Endothelial cell of umbilical vein (primary cell): ENCODE results near the gene CC2D2A. TPM values are rescaled to one million over a fixed set of nuclear protein-coding genes. Genes with fewer than 3 reads are reported as not detected.

Source experiments
- BruUV-seq: library from RNA; stranded (reverse); fragments of 400-500 nt; replicated peaks from 2 replicates; lab custom pipeline; 2021; lab: Mats Ljungman, UMichigan
- CTCF ChIA-PET: fragments of 300-600, 350-600 bp; sonication (Branson Sonifier 250); formaldehyde crosslinking; loops from one replicate; lab custom pipeline; 2021; ENCODE audit warnings: antibody characterized with exemption, inconsistent platforms; lab: Charles Lee
- POLR2A ChIA-PET: fragments of 300-600, 350-600 bp; sonication (Branson Sonifier 250); formaldehyde crosslinking; loops from one replicate; lab custom pipeline; 2021; ENCODE audit warnings: antibody characterized with exemption, inconsistent platforms; lab: Charles Lee
- DNase-seq: peaks from one replicate; pipeline ENCODE4 v3.0.0-alpha.2; 2011; ENCODE audit warnings: low read depth, low spot score
- FAIRE-seq: peaks from 2 replicates; lab custom pipeline; 2011; peaks lifted over from hg19 to GRCh38; lab: Jason Lieb, UNC
- H2AFZ ChIP-seq: 2 replicates; pipeline ENCODE4 v1.6.0; 2012; ENCODE audit warnings: low read depth, low read length, control low read depth, inconsistent platforms
- H3K27ac ChIP-seq: 2 replicates; pipeline ENCODE4 v1.5.1; 2011; ENCODE audit warnings: low read depth, mild to moderate bottlenecking, control low read depth, low read length, moderate library complexity; ENCODE audit not compliant: insufficient read depth
- H3K27me3 ChIP-seq, 2 experiments: 2 replicates each; pipeline versions ENCODE4 v1.6.0 to v1.6.1; 2011; ENCODE audit warnings: low read length in 2 of 2, mixed read lengths in 1 of 2; ENCODE audit not compliant: control insufficient read depth in 2 of 2, insufficient read depth in 2 of 2
- H3K36me3 ChIP-seq, 2 experiments: 2 replicates in 1 of 2; 3 replicates in 1 of 2; pipeline ENCODE4 v1.5.1; 2011; ENCODE audit warnings: low read length in 2 of 2, mild to moderate bottlenecking in 1 of 2, moderate library complexity in 1 of 2; ENCODE audit not compliant: control insufficient read depth in 2 of 2, insufficient read depth in 2 of 2; ENCODE audit errors: extremely low read depth in 1 of 2
- H3K4me1 ChIP-seq: 3 replicates; pipeline ENCODE4 v1.5.1; 2011; ENCODE audit warnings: mild to moderate bottlenecking, low read length; ENCODE audit not compliant: control insufficient read depth, insufficient read depth; ENCODE audit errors: extremely low read depth
- H3K4me2 ChIP-seq: 2 replicates; pipeline ENCODE4 v1.6.1; 2011; ENCODE audit warnings: low read length, control low read depth, mixed read lengths; ENCODE audit not compliant: insufficient read depth
- H3K4me3 ChIP-seq, 3 experiments: fragments of 200-600 bp in 1 of 3; sonication (generic), shearing (Covaris generic) in 1 of 3; replicated peaks in 1 of 3; 2 replicates each; pipeline ENCODE4 v1.5.1; 2011 to 2016; ENCODE audit warnings: control low read depth in 3 of 3, low read length in 3 of 3, mild to moderate bottlenecking in 2 of 3, inconsistent platforms in 1 of 3, low read depth in 1 of 3, moderate library complexity in 1 of 3; ENCODE audit not compliant: insufficient read depth in 1 of 3
- H3K79me2 ChIP-seq: 2 replicates; pipeline ENCODE4 v1.6.0; 2012; ENCODE audit warnings: low read length, inconsistent platforms; ENCODE audit not compliant: control insufficient read depth, insufficient read depth
- H3K9ac ChIP-seq: replicated peaks from 2 replicates; pipeline ENCODE3; 2011; ENCODE audit warnings: low read length, control low read depth; ENCODE audit not compliant: insufficient read depth; ENCODE audit errors: extremely low read depth
- H3K9me1 ChIP-seq: replicated peaks from 3 replicates; pipeline ENCODE4 v1.6.0; 2011; ENCODE audit warnings: mild to moderate bottlenecking, low read length; ENCODE audit not compliant: control insufficient read depth, insufficient read depth; ENCODE audit errors: extremely low read depth
- H3K9me3 ChIP-seq: replicated peaks from 2 replicates; pipeline ENCODE4 v1.5.1; 2012; ENCODE audit warnings: low read length, inconsistent platforms; ENCODE audit not compliant: control insufficient read depth, insufficient read depth
- H4K20me1 ChIP-seq: replicated peaks from 2 replicates; pipeline ENCODE3; 2011; ENCODE audit warnings: mild to moderate bottlenecking, low read length; ENCODE audit not compliant: control insufficient read depth, insufficient read depth; ENCODE audit errors: extremely low read depth
- CTCF ChIP-seq, 2 donors: IDR thresholded peaks; 1 replicate in 1 of 2; 2 replicates in 1 of 2; pipeline ENCODE4 v1.5.1; 2011; ENCODE audit warnings: low read length in 2 of 2, mild to moderate bottlenecking in 2 of 2, moderate library complexity in 2 of 2, control low read depth in 1 of 2, inconsistent platforms in 1 of 2, low read depth in 1 of 2; ENCODE audit not compliant: insufficient read depth in 1 of 2; ENCODE audit errors: extremely low read depth in 1 of 2
- EZH2 ChIP-seq: IDR thresholded peaks from 2 replicates; pipeline ENCODE4 v1.6.1; 2012; ENCODE audit warnings: borderline replicate concordance, low read depth, mild to moderate bottlenecking, moderate library complexity, low read length, inconsistent platforms; ENCODE audit not compliant: severe bottlenecking
- FOS ChIP-seq: IDR thresholded peaks from 2 replicates; pipeline ENCODE4 v1.6.1; 2011; ENCODE audit warnings: mild to moderate bottlenecking, low read length, moderate library complexity, borderline replicate concordance; ENCODE audit not compliant: insufficient read depth
- GATA2 ChIP-seq: IDR thresholded peaks from 2 replicates; pipeline ENCODE4 v1.7.0; 2011; ENCODE audit warnings: low read depth, mild to moderate bottlenecking, moderate library complexity, mixed read lengths, low read length; ENCODE audit not compliant: insufficient read length, insufficient read depth
- JUN ChIP-seq: IDR thresholded peaks from 2 replicates; pipeline ENCODE4 v1.6.1; 2011; ENCODE audit warnings: borderline replicate concordance, low read depth; ENCODE audit not compliant: insufficient read length, insufficient read depth
- MAX ChIP-seq: IDR thresholded peaks from 2 replicates; pipeline ENCODE4 v1.6.1; 2011; ENCODE audit not compliant: insufficient read depth, insufficient read length
- MYC ChIP-seq: IDR thresholded peaks from one replicate; pipeline ENCODE4 v1.6.1; 2011; ENCODE audit warnings: mild to moderate bottlenecking, low read depth, low read length
- POLR2A ChIP-seq: IDR thresholded peaks from 2 replicates; pipeline ENCODE4 v1.6.1; 2012; ENCODE audit warnings: low read depth, mild to moderate bottlenecking, control low read depth, low read length
- POLR2AphosphoS5 ChIP-seq: IDR thresholded peaks from 2 replicates; pipeline ENCODE4 v1.6.1; 2012; ENCODE audit warnings: low read depth, mild to moderate bottlenecking, control low read depth, low read length, moderate library complexity; ENCODE audit not compliant: insufficient read depth
- dilution Hi-C: fragments of 300-500 bp; cut with MboI; formaldehyde crosslinking; loops from one replicate; pipeline ENCODE4 v1.15.0; 2019; ENCODE audit warnings: low sequenced_read_pairs; ENCODE audit not compliant: extremely low pct_ligation_motif_present
- intact Hi-C: fragments of 100-400 bp; cut with micrococcal nuclease; formaldehyde crosslinking; loops from one replicate; pipeline ENCODE4 v1.10.0; 2022
- polyA plus RNA-seq, 4 experiments: library from polyadenylated mRNA; depleted of rRNA in 3 of 4; stranded (reverse) in 3 of 4; unstranded in 1 of 4; fragments of >200 nt; gene quantifications; 2 replicates each; pipeline versions ENCODE4 v1.2.1 to v1.2.3, GENCODE V29; 2011 to 2012; ENCODE audit warnings: missing spikeins in 1 of 4
- total RNA-seq: library from RNA; stranded (reverse); gene quantifications from 2 replicates; pipeline ENCODE4 v1.2.3, GENCODE V29; 2021

The CC2D2A gene
- total and polyA plus RNA-seq, 2 donors (not counting 3 experiments of a cell fraction or from before 2014, with no cell fraction given), result 10.2 to 22.4 TPM

- Histone ChIP-seq H3K4me3 (no peak overlapping the region), H3K4me2 (no peak overlapping the region), H3K27ac (no peak overlapping the region), H3K9ac (no peak overlapping the region), H3K9me1 (no peaks in the 10 kb centered on the region), H3K4me1 (no peaks in the 10 kb centered on the region), H4K20me1 (no peaks in the 10 kb centered on the region), H3K27me3 (peaks cover 0 to 2% of the 10 kb centered on the region in 2 experiments), H3K9me3 (no peaks in the 10 kb centered on the region), H3K79me2 (no peaks in the 10 kb centered on the region), H3K36me3 (no peaks in the 10 kb centered on the region), H2AFZ (no peak overlapping the region)
- POLR2A ChIA-PET, result no interaction called here
- no TSS peak for BruUV-seq
- CTCF ChIA-PET, result interaction anchor here (1.5 to 1.8 kb wide), 2 partner anchors 12 to 13 kb away, joined by 4 read pairs; no protein-coding TSS in a partner anchor
- dilution Hi-C loops (no loop called here), intact Hi-C loops (no loop called here)
- FAIRE-seq (peak; percentile 80), DNase-seq (peak; percentile 35)
- TF ChIP-seq MYC (no peak), MAX (no peak), GATA2 (no peak), POLR2A (no peak), POLR2AphosphoS5 (no peak)
Measured at GRCh38 chr4:15444879-15445547, 24.7 kb upstream of the CC2D2A start.

GRCh38 chr4:15451181-15451865 lies 18.4 kb upstream of the CC2D2A start:
- H3K36me3 ChIP-seq, result no peaks in the 10 kb centered on the region
- TF ChIP-seq GATA2 (no peak), POLR2AphosphoS5 (no peak), EZH2 (no peak), POLR2A (no peak), MAX (no peak), MYC (no peak), FOS (no peak), JUN (no peak), CTCF (IDR thresholded peaks at IDR 0.05; ENCODE audit: extremely low read depth in 1 of 2, insufficient read depth in 1 of 2, low read depth in 1 of 2, low read length in 2 of 2) (no peak)
- dilution Hi-C loops (no loop called here), intact Hi-C loops (loop anchor here (10.0 kb wide), 1 partner anchor 447 kb away; the partner anchor contains the start of gene CPEB2)
- H3K4me3 ChIP-seq, result no peak overlapping the region
- FAIRE-seq (no peak), DNase-seq (peak; percentile 11)
- no peaks in the 10 kb centered on the region for H3K9me3 ChIP-seq
- H3K9me1 ChIP-seq, result no peaks in the 10 kb centered on the region
- no peak overlapping the region for H3K27ac ChIP-seq
- H2AFZ ChIP-seq, result no peak overlapping the region
- ChIA-PET CTCF (interaction anchor here (1.1 kb wide), 1 partner anchor 1797 kb away, joined by 5 read pairs; no protein-coding TSS in a partner anchor), POLR2A (no interaction called here)
- BruUV-seq, result no TSS peak
- H3K79me2 ChIP-seq, result no peaks in the 10 kb centered on the region
- no peak overlapping the region for H3K9ac ChIP-seq
- peaks cover 4% of the 10 kb centered on the region for H3K4me1 ChIP-seq
- H4K20me1 ChIP-seq, result no peaks in the 10 kb centered on the region
- peaks cover 0 to 2% of the 10 kb centered on the region in 2 experiments for H3K27me3 ChIP-seq
- H3K4me2 ChIP-seq, result no peak overlapping the region
